Vagina (tissue), 2 donors: ENCODE results near the gene SPAG6.

Source experiments
- CTCF ChIP-seq, 3 experiments: fragments of 450-650 bp in 2 of 3; fragments of 200-600 bp in 1 of 3; sonication (generic) in 1 of 3; IDR thresholded peaks; one replicate each; pipeline ENCODE4 v1.5.1; 2017 to 2019; ENCODE audit warnings: antibody characterized with exemption in 3 of 3, mild to moderate bottlenecking in 2 of 3, moderate library complexity in 2 of 3
- POLR2A ChIP-seq, 2 donors: fragments of 450-650 bp; IDR thresholded peaks; one replicate each; pipeline ENCODE4 v1.6.1; 2017; ENCODE audit warnings: antibody characterized with exemption in 2 of 2, mild to moderate bottlenecking in 2 of 2, moderate library complexity in 2 of 2

DNA sequence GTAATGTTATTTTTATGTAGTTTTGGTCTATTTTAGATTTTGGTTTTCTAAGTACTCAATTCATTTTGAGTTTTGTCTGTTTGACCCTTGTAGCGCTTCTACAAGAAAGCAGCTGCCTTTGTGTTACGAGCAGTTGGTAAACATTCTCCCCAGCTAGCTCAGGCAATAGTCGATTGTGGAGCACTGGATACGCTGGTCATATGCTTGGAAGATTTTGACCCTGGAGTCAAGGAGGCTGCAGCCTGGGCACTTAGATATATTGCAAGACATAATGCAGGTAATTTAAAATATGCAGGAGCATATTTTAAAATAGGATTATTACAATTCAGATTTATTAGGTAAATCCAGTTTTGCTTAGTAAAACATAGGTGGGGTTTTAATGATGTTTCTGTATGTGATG is 23.1 kb downstream of the SPAG6 start:
- TF ChIP-seq CTCF (IDR thresholded peaks at IDR 0.05) = no peak
- TF ChIP-seq POLR2A (IDR thresholded peaks at IDR 0.05) = no peak
